Activated CD8-positive, alpha-beta T cell treated with anti-CD3 and anti-CD28 coated beads for 36 hours (primary cell): ENCODE data around the gene UQCRFS1. TPM values are rescaled to one million over a fixed set of nuclear protein-coding genes. Genes with fewer than 3 reads are reported as not detected.
"Not testable (repeated sequence)": the region's sequence is repeated elsewhere in the genome, so short reads cannot be mapped to it uniquely, and the experiment has no call there.

Experiments
- ATAC-seq: fragments of 200-7000 bp; cut with Tn5 transposase; one replicate; pipeline ENCODE4 v1.10.0; 2021; ENCODE audit warnings: mild to moderate bottlenecking, moderate library complexity
- CTCF ChIA-PET: fragments of 350-600 bp; sonication (Branson Sonifier 250); formaldehyde crosslinking; loops from one replicate; lab custom pipeline; 2021; ENCODE audit warnings: antibody characterized with exemption; lab: Charles Lee
- POLR2A ChIA-PET: fragments of 350-600 bp; sonication (Branson Sonifier 250); formaldehyde crosslinking; loops from one replicate; lab custom pipeline; 2021; ENCODE audit warnings: antibody characterized with exemption; lab: Charles Lee
- DNase-seq: peaks from one replicate; pipeline ENCODE4 v3.0.0-alpha.2; 2020
- H3K27ac Mint-ChIP-seq: one replicate; pipeline ENCODE4 v1.8.0; 2021; ENCODE audit warnings: mild to moderate bottlenecking, mixed read lengths
- H3K27me3 Mint-ChIP-seq: one replicate; pipeline ENCODE4 v1.8.0; 2021; ENCODE audit warnings: mixed read lengths
- H3K36me3 Mint-ChIP-seq: one replicate; pipeline ENCODE4 v1.8.0; 2021; ENCODE audit warnings: low read depth, mixed read lengths
- H3K4me1 Mint-ChIP-seq: one replicate; pipeline ENCODE4 v1.8.0; 2021; ENCODE audit warnings: low read depth, mixed read lengths
- H3K4me3 Mint-ChIP-seq: one replicate; pipeline ENCODE4 v1.8.0; 2021; ENCODE audit warnings: mild to moderate bottlenecking, moderate library complexity, mixed read lengths
- H3K9me3 Mint-ChIP-seq: one replicate; pipeline ENCODE4 v1.8.0; 2021; ENCODE audit warnings: mixed read lengths
- intact Hi-C: fragments of 100-400 bp; cut with micrococcal nuclease; formaldehyde crosslinking; loops from one replicate; pipeline ENCODE4 v1.10.0; 2022
- total RNA-seq, 2 experiments: library from RNA; stranded (reverse); gene quantifications; one replicate each; pipeline ENCODE4 v1.2.3, GENCODE V29; 2021
- TF ChIP-seq, protein P1 (sequence below): fragments of 200-600 bp; IDR thresholded peaks from one replicate; pipeline ENCODE4 v1.8.0; 2022; ENCODE audit warnings: antibody characterized with exemption, mild to moderate bottlenecking

The UQCRFS1 gene
- total RNA-seq, 2 experiments from 2014 or later, result 48.5 to 51.1 TPM

DNA sequence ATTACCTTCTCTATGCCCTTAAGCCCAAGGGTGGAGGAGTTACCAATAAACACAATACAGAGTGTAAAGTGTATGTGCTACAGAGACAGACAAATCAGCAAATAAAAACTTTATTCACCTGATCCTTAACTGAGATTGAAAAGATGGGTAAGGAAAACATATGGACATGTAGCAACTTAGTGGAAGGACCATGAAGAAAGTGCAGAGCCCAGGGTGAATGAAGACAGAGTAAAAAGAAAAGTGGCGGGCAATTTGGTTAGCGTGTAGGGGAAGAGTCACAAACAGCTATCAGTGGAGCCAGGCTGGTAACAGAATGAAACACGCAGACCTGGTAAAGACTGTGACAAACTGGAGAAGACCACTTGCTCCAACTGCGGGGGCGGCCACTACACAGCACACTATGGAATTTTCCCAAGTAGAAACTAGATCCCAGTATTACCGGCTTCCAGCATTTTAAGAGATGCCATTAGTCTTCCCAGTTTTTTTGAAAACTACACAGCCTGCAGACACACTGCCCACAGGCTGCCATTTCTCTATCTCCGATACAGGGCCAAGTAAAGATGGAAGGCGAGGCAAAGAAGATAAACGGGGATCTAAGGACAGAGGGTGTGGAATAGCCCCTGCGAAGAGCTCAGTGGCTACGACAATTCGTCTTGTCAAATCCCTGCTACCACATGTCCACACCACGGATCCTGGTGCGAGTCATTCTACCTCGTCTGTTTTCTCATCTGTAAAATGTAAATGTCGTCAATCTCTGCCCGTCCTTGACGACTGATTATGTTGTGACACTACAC is 1.2 kb downstream of the UQCRFS1 start:
- DNase-seq (peak; percentile 43), ATAC-seq (no peak)
- Mint-ChIP-seq H3K36me3 (peaks cover 40% of the 10 kb centered on the region), H3K4me1 (peaks cover 45% of the 10 kb centered on the region), H3K9me3 (peaks cover 5% of the 10 kb centered on the region), H3K27me3 (peaks cover 4% of the 10 kb centered on the region), H3K27ac (peak overlapping the region; percentile 97), H3K4me3 (peak overlapping the region; percentile 97)
- intact Hi-C loops, result no loop called here
- TF ChIP-seq, protein P1, sequence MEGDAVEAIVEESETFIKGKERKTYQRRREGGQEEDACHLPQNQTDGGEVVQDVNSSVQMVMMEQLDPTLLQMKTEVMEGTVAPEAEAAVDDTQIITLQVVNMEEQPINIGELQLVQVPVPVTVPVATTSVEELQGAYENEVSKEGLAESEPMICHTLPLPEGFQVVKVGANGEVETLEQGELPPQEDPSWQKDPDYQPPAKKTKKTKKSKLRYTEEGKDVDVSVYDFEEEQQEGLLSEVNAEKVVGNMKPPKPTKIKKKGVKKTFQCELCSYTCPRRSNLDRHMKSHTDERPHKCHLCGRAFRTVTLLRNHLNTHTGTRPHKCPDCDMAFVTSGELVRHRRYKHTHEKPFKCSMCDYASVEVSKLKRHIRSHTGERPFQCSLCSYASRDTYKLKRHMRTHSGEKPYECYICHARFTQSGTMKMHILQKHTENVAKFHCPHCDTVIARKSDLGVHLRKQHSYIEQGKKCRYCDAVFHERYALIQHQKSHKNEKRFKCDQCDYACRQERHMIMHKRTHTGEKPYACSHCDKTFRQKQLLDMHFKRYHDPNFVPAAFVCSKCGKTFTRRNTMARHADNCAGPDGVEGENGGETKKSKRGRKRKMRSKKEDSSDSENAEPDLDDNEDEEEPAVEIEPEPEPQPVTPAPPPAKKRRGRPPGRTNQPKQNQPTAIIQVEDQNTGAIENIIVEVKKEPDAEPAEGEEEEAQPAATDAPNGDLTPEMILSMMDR, result no peak
- POLR2A ChIA-PET, result interaction anchor here (0.7 kb wide), 1 partner anchor 12 kb away, joined by 4 read pairs; no protein-coding TSS in a partner anchor
- CTCF ChIA-PET, result no interaction called here

DNA sequence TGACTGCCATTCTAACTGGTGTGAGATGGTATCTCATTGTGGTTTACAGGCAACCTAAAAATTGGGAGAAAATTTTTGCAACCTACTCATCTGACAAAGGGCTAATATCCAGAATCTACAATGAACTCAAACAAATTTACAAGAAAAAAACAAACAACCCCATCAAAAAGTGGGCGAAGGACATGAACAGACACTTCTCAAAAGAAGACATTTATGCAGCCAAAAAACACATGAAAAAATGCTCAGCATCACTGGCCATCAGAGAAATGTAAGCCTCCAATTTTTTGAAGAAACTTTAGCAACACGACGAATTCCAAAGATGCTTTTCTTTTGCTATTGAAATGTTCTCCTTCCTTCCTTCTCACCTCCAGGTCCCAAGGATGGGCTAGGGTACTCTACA is 1.9 kb downstream of the UQCRFS1 start:
- H3K9me3 Mint-ChIP-seq, CTCF ChIA-PET, POLR2A ChIA-PET, DNase-seq, H3K27me3 Mint-ChIP-seq, ATAC-seq, intact Hi-C loops: not testable (repeated sequence)
- Mint-ChIP-seq H3K36me3 (peaks cover 46% of the 10 kb centered on the region), H3K27ac (peak overlapping the region; percentile 97), H3K4me3 (peak overlapping the region; percentile 97), H3K4me1 (peaks cover 49% of the 10 kb centered on the region)

DNA sequence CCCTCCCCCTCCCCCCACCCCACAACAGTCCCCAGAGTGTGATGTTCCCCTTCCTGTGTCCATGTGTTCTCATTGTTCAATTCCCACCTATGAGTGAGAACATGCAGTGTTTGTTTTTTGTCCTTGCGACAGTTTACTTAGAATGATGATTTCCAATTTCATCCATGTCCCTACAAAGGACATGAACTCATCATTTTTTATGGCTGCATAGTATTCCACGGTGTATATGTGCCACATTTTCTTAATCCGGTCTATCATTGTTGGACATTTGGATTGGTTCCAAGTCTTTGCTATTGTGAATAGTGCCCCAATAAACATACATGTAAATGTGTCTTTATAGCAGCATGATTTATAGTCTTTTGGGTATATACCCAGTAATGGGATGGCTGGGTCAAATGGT is 2.4 kb downstream of the UQCRFS1 start:
- DNase-seq, H3K9me3 Mint-ChIP-seq, POLR2A ChIA-PET, CTCF ChIA-PET, intact Hi-C loops, H3K27me3 Mint-ChIP-seq, ATAC-seq: not testable (repeated sequence)
- Mint-ChIP-seq H3K4me1 (peaks cover 54% of the 10 kb centered on the region), H3K27ac (peak overlapping the region; percentile 46), H3K4me3 (peak overlapping the region; percentile 29), H3K36me3 (peaks cover 50% of the 10 kb centered on the region)

DNA sequence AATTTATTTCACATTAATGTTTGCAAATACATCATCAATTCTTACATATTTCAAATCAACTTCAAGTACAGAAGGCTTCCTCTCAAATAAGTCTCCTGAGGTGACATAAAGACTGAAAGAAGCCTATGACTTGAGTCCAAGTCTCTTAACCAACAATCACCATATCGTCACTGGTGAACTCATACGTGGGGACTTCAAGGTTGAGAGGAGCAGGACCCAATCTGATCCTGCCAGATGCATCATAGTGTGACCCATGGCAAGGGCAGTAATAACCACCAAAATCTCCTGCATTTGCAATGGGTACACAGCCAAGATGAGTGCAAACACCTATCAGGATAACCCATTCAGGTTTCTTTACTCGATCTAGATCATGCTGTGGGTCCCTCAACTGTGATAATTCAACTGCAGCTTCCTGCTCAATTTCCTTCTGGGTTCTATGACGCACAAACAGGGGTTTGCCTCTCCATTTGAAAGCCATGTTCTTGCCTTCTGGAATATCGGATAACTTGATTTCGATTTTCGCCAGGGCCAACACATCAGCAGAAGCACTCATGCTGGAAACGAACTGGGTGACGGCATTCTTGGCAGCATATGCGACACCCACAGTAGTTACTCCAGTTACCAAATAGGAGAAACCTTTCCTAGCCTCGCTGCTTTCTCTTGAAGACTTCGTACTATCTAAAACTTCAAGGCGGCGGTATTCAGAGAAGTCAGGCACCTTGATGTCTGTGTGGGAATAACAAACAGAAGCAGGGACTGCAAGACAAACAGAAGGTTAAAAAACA is 5.4 kb downstream of the UQCRFS1 start:
- ATAC-seq, H3K27ac Mint-ChIP-seq, H3K27me3 Mint-ChIP-seq, DNase-seq, H3K9me3 Mint-ChIP-seq, POLR2A ChIA-PET, H3K4me3 Mint-ChIP-seq, intact Hi-C loops, CTCF ChIA-PET: not testable (repeated sequence)
- Mint-ChIP-seq H3K4me1 (peaks cover 52% of the 10 kb centered on the region), H3K36me3 (peaks cover 55% of the 10 kb centered on the region)

DNA sequence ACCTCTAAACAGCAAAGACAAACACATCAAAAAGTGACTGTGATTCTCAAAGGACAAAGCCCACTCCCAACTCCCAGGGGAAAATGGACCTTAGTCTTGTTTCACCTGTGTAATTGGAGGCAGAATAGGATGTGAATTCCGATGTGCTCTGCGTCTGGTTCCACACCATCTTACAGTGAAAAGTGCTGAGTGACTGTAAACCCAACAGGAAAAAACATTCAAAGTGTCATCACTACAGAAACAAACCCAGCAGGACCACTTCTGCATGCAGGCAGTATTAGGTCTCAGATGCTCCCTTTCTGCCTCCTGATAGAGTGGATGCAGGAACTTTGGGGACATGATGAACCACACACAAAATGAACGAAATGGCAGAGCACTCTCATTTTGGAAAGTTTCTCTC is 6.5 kb downstream of the UQCRFS1 start:
- DNase-seq, result no peak
- Mint-ChIP-seq H3K4me1 (peaks cover 44% of the 10 kb centered on the region), H3K27ac (no peak overlapping the region), H3K4me3 (no peak overlapping the region), H3K27me3 (no peaks in the 10 kb centered on the region), H3K36me3 (peaks cover 45% of the 10 kb centered on the region), H3K9me3 (peaks cover 4% of the 10 kb centered on the region)
- ATAC-seq, result no peak
- intact Hi-C loops, result no loop called here
- ChIA-PET POLR2A (no interaction called here), CTCF (no interaction called here)
- TF ChIP-seq, protein P1, result no peak

DNA sequence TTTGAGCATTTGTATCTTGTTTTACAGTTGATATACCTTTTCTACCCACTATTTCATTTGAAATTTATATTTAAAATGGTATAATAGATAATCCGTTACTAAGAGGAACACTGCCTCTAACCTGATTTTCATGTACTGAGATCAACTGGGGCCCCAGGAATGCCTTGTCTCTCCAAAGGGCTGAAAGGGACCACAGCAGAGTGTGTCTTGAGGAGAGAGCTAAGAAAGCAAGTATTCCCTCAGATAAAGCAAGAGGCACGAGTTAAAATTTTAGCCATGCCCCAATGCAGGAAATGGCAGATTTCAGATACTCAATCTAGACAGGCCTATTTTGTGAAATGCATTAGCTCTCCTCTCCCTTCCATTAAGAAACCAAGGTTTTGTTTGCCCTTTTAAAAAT is 10.7 kb downstream of the UQCRFS1 start:
- Mint-ChIP-seq H3K9me3 (peaks cover 10% of the 10 kb centered on the region), H3K27me3 (no peaks in the 10 kb centered on the region), H3K36me3 (peaks cover 17% of the 10 kb centered on the region), H3K27ac (no peak overlapping the region), H3K4me1 (peaks cover 14% of the 10 kb centered on the region), H3K4me3 (no peak overlapping the region)
- intact Hi-C loops, result no loop called here
- DNase-seq, result no peak
- TF ChIP-seq, protein P1, result no peak
- ChIA-PET CTCF (interaction anchor here (1.4 kb wide), 1 partner anchor 61 kb away, joined by 4 read pairs; no protein-coding TSS in a partner anchor), POLR2A (no interaction called here)
- ATAC-seq, result no peak
